ENCODE data around the gene SERPINA10.
"Not testable (repeated sequence)": the region's sequence is repeated elsewhere in the genome, so short reads cannot be mapped to it uniquely, and the experiment has no call there.

The SERPINA10 gene

GRCh38 chr14:94313991-94314655 lies 21.1 kb upstream of the SERPINA10 start:
- DNase-seq (ENCODE audit: low spot score): no peak

GRCh38 chr14:94312481-94313246 lies 19.6 kb upstream of the SERPINA10 start:
- DNase-seq (ENCODE audit: low spot score): no peak

- no peak for DNase-seq (ENCODE audit: low spot score)
Measured at GRCh38 chr14:94310248-94310647, 17.2 kb upstream of the SERPINA10 start.

- no peak for DNase-seq (ENCODE audit: low spot score)
Measured at GRCh38 chr14:94309721-94310120, 16.7 kb upstream of the SERPINA10 start.

- DNase-seq (ENCODE audit: low spot score): no peak
Measured at GRCh38 chr14:94307410-94307992, 14.4 kb upstream of the SERPINA10 start.

- no peak for DNase-seq (ENCODE audit: low spot score)
Measured at GRCh38 chr14:94306047-94306978, 13.2 kb upstream of the SERPINA10 start.

GRCh38 chr14:94305620-94306019 lies 12.6 kb upstream of the SERPINA10 start:
- no peak for DNase-seq (ENCODE audit: low spot score)

- no peak for DNase-seq (ENCODE audit: low spot score)
Measured at GRCh38 chr14:94304243-94304642, 11.2 kb upstream of the SERPINA10 start.

GRCh38 chr14:94303111-94303510 lies 10.0 kb upstream of the SERPINA10 start:
- no peak for DNase-seq (ENCODE audit: low spot score)

- no peak for DNase-seq (ENCODE audit: low spot score)
Measured at GRCh38 chr14:94298130-94298529, 5.1 kb upstream of the SERPINA10 start.

- not testable (repeated sequence) for DNase-seq (ENCODE audit: low spot score)
Measured at GRCh38 chr14:94296181-94296545, 3.1 kb upstream of the SERPINA10 start.

- DNase-seq (ENCODE audit: low spot score): no peak
Measured at GRCh38 chr14:94295360-94296180, 2.5 kb upstream of the SERPINA10 start.

- no peak for DNase-seq (ENCODE audit: low spot score)
Measured at GRCh38 chr14:94293578-94293924, 483 bp upstream of the SERPINA10 start.

- no peak for DNase-seq (ENCODE audit: low spot score)
Measured at GRCh38 chr14:94292526-94292871, 569 bp downstream of the SERPINA10 start.

- no peak for DNase-seq (ENCODE audit: low spot score)
Measured at GRCh38 chr14:94291906-94292525, 1.1 kb downstream of the SERPINA10 start.

GRCh38 chr14:94291159-94291905 lies 1.7 kb downstream of the SERPINA10 start:
- no peak for DNase-seq (ENCODE audit: low spot score)

- DNase-seq (ENCODE audit: low spot score): no peak
Measured at GRCh38 chr14:94290197-94290596, 2.9 kb downstream of the SERPINA10 start.

GRCh38 chr14:94288610-94289465 lies 4.2 kb downstream of the SERPINA10 start:
- DNase-seq (ENCODE audit: low spot score): no peak

- DNase-seq (ENCODE audit: low spot score): no peak
Measured at GRCh38 chr14:94285158-94285557, 7.9 kb downstream of the SERPINA10 start.
